Prostate gland (tissue), 2 donors: ENCODE results near the gene SURF6. TPM values are rescaled to one million over a fixed set of nuclear protein-coding genes. Genes with fewer than 3 reads are reported as not detected.
"Not testable (repeated sequence)": the region's sequence is repeated elsewhere in the genome, so short reads cannot be mapped to it uniquely, and the experiment has no call there.

Experiments
- DNase-seq: peaks from one replicate; pipeline ENCODE4 v3.0.0-alpha.2; 2019; ENCODE audit warnings: low spot score
- H3K27ac ChIP-seq, 2 donors: fragments of 200-600 bp; sonication (generic); 2 replicates each; pipeline ENCODE4 v1.5.1; 2017 to 2019
- H3K27me3 ChIP-seq: fragments of 200-600 bp; sonication (generic); replicated peaks from 2 replicates; pipeline ENCODE4 v1.5.1; 2019; ENCODE audit not compliant: insufficient read depth
- H3K36me3 ChIP-seq, 2 donors: fragments of 200-600 bp; sonication (generic); 1 replicate in 1 of 2; 2 replicates in 1 of 2; pipeline versions ENCODE4 v1.5.1 to v1.8.1; 2017 to 2019
- H3K4me1 ChIP-seq: fragments of 200-600 bp; sonication (generic); replicated peaks from 2 replicates; pipeline ENCODE4 v1.5.1; 2019
- H3K4me3 ChIP-seq, 2 donors: fragments of 200-600 bp; sonication (generic); 2 replicates each; pipeline ENCODE4 v1.5.1; 2017 to 2019
- H3K9me3 ChIP-seq: fragments of 200-600 bp; sonication (generic); 2 replicates; pipeline ENCODE4 v1.5.1; 2017
- POLR2A ChIP-seq: fragments of 450-650 bp; IDR thresholded peaks from one replicate; pipeline ENCODE4 v1.6.1; 2016; ENCODE audit warnings: antibody characterized with exemption, mild to moderate bottlenecking
- POLR2AphosphoS5 ChIP-seq: sonication (generic); formaldehyde crosslinking; IDR thresholded peaks from one replicate; pipeline ENCODE4 v1.6.1; 2017; ENCODE audit warnings: antibody characterized with exemption
- WGBS: methylation state at CpG from one replicate; pipeline ENCODE4 v1.1.5; 2018; 5-methylcytosine and 5-hydroxymethylcytosine counted together
- intact Hi-C: fragments of 100-400 bp; cut with DNase I; formaldehyde crosslinking; loops from one replicate; pipeline ENCODE4 v1.14.2; 2022
- total RNA-seq, 2 donors: library from RNA; depleted of rRNA; stranded (reverse); fragments of >200 nt; gene quantifications; one replicate each; pipeline ENCODE4 v1.1.0, GENCODE V29; 2016
- TF ChIP-seq, protein P1 (sequence below), 4 experiments: fragments of 200-600 bp in 2 of 4; fragments of 450-650 bp in 2 of 4; sonication (generic) in 2 of 4; IDR thresholded peaks; 1 replicate in 3 of 4; 2 replicates in 1 of 4; pipeline ENCODE4 v1.5.1; 2016 to 2019; ENCODE audit warnings: antibody characterized with exemption in 4 of 4, mild to moderate bottlenecking in 2 of 4, moderate library complexity in 2 of 4

SURF6 gene
- total RNA-seq, 2 donors from 2014 or later = 25.7 to 40.3 TPM

DNA sequence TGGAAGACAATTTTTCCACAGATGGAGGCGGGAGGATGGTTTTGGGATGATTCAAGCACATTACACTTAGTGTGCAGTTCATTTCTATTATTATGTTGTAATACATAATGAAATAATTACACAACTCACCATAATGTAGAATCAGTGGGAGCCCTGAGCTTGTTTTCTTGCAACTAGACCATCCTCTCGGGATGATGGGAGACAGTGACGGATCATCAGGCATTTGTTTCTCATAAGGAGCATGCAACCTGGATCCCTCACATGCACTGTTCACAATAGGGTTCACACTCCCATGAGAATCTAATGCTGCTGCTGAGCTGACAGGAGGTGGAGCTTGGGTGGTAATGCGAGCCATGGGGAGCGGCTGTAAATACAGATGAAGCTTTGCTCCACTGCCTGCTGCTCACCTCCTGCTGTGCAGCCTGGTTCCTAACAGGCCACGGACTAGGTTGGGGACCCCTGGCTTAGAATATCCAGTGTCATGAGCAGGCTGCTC is 41.8 kb upstream of the SURF6 start:
- H3K27ac ChIP-seq = no peak overlapping the region
- intact Hi-C loops = loop anchor here (10.0 kb wide), 1 partner anchor 433 kb away; the partner anchor contains the start of gene TSC1

GRCh38 chr9:133377280-133377679 is 41.3 kb upstream of the SURF6 start:
- WGBS = 89% methylated on average over 14 of the region's 14 CpGs
- not testable (repeated sequence) for H3K27ac ChIP-seq, H3K36me3 ChIP-seq, H3K4me1 ChIP-seq, H3K4me3 ChIP-seq, H3K9me3 ChIP-seq, DNase-seq, H3K27me3 ChIP-seq
- intact Hi-C loops = loop anchor here (10.0 kb wide), 1 partner anchor 432 kb away; the partner anchor contains the start of gene TSC1

More for the DNA sequence above, 41.8 kb upstream of the SURF6 start:
- no peak overlapping the region for H3K4me3 ChIP-seq
- DNase-seq = no peak
- 78% methylated on average over 6 of the region's 6 CpGs for WGBS
- no peaks in the 10 kb centered on the region for H3K9me3 ChIP-seq
- no peaks in the 10 kb centered on the region for H3K4me1 ChIP-seq
- no peaks in the 10 kb centered on the region for H3K36me3 ChIP-seq
- TF ChIP-seq, protein P1, sequence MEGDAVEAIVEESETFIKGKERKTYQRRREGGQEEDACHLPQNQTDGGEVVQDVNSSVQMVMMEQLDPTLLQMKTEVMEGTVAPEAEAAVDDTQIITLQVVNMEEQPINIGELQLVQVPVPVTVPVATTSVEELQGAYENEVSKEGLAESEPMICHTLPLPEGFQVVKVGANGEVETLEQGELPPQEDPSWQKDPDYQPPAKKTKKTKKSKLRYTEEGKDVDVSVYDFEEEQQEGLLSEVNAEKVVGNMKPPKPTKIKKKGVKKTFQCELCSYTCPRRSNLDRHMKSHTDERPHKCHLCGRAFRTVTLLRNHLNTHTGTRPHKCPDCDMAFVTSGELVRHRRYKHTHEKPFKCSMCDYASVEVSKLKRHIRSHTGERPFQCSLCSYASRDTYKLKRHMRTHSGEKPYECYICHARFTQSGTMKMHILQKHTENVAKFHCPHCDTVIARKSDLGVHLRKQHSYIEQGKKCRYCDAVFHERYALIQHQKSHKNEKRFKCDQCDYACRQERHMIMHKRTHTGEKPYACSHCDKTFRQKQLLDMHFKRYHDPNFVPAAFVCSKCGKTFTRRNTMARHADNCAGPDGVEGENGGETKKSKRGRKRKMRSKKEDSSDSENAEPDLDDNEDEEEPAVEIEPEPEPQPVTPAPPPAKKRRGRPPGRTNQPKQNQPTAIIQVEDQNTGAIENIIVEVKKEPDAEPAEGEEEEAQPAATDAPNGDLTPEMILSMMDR (IDR thresholded peaks at IDR 0.05) = no peak
- TF ChIP-seq POLR2AphosphoS5 (no peak), POLR2A (no peak)
- H3K27me3 ChIP-seq = no peaks in the 10 kb centered on the region

GRCh38 chr9:133375724-133376654 is 40.0 kb upstream of the SURF6 start, which contains the start of the genes STKLD1 and SURF4:
Gene STKLD1 (plus strand): TSS chr9:133376366. CDS start chr9:133376474, 108 bp downstream.
Gene SURF4 (minus strand): TSS chr9:133376060. CDS start chr9:133375969, 91 bp downstream.
- intact Hi-C loops = loop anchor here (10.0 kb wide), 1 partner anchor 431 kb away; the partner anchor contains the start of gene TSC1
- peaks cover 12% of the 10 kb centered on the region for H3K4me1 ChIP-seq
- peak; percentile 90 for TF ChIP-seq POLR2A
- peak; percentile 54 for TF ChIP-seq POLR2AphosphoS5
- TF ChIP-seq, protein P1 (IDR thresholded peaks at IDR 0.05) = peak in 2 of 4 experiments; percentile 42 to 56
- under 1% methylated on average over 70 of the region's 120 CpGs for WGBS
- peak; percentile 95 for DNase-seq
- no peaks in the 10 kb centered on the region for H3K36me3 ChIP-seq
- H3K27me3 ChIP-seq = no peaks in the 10 kb centered on the region
- H3K9me3 ChIP-seq = no peaks in the 10 kb centered on the region
- H3K27ac ChIP-seq = peak within 1 kb of the TSS; percentile 86 to 90
- H3K4me3 ChIP-seq = peak within 1 kb of the TSS; percentile 99

DNA sequence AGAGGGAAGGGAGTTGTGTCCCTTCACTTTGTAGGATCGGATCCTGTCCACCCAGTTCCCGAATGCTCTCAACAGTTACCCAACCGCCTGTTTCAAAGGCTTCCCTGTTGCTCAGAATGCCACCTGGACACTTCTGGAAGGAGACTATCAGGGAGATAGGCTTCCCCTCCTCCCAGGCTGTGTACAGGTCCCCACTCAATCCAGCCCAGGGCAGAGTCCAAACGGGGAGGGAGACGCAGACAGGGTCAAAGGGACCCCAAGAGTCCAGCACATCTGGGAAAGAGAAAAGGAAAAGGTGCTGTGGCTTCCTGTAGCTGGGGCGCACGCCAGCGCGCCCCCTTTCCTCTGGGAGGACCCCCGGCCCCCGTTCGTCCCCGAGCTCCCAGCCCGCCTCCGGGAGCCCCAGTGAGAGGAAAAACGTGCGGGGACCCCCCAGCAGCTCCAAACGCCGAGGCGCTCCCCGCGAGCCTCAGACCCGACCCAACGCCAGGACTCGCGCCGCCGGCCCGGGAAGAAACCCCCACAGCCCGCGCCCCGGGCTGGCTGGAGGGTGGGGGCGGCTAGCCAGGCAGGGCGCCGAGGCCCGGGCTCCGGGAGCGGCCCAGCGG is 39.2 kb upstream of the SURF6 start:
- Histone ChIP-seq H3K4me1 (peaks cover 15% of the 10 kb centered on the region), H3K9me3 (no peaks in the 10 kb centered on the region), H3K27me3 (no peaks in the 10 kb centered on the region), H3K27ac (peak overlapping the region; percentile 86 to 90), H3K36me3 (no peaks in the 10 kb centered on the region), H3K4me3 (peak overlapping the region; percentile 99)
- intact Hi-C loops = loop anchor here (10.0 kb wide), 1 partner anchor 430 kb away; the partner anchor contains the start of gene TSC1
- WGBS = 0% methylated on average over 31 of the region's 39 CpGs
- DNase-seq = peak; percentile 30
- no peak for TF ChIP-seq POLR2AphosphoS5
- no peak for TF ChIP-seq POLR2A

- Histone ChIP-seq H3K4me3 (peak overlapping the region; percentile 99), H3K27ac (peak overlapping the region; percentile 86 to 90), H3K9me3 (no peaks in the 10 kb centered on the region), H3K4me1 (peaks cover 15% of the 10 kb centered on the region), H3K36me3 (no peaks in the 10 kb centered on the region), H3K27me3 (no peaks in the 10 kb centered on the region)
- TF ChIP-seq, protein P1 (IDR thresholded peaks at IDR 0.05) = no peak
- TF ChIP-seq POLR2A = no peak
- intact Hi-C loops = loop anchor here (10.0 kb wide), 1 partner anchor 430 kb away; the partner anchor contains the start of gene TSC1
- no peak for DNase-seq
- WGBS = 11% methylated on average over 12 of the region's 12 CpGs
Measured at GRCh38 chr9:133374612-133375115, 38.7 kb upstream of the SURF6 start.
